CD4-positive, alpha-beta memory T cell (primary cell): Measurements from ENCODE around the gene ISOC1. TPM values are rescaled to one million over a fixed set of nuclear protein-coding genes. Genes with fewer than 3 reads are reported as not detected.

Source experiments
- CTCF ChIA-PET: fragments of 350-600 bp; sonication (Branson Sonifier 250); formaldehyde crosslinking; loops from one replicate; lab custom pipeline; 2021; ENCODE audit warnings: inconsistent platforms; ENCODE audit not compliant: partially characterized antibody; lab: Charles Lee
- POLR2A ChIA-PET: fragments of 350-600 bp; sonication (Branson Sonifier 250); formaldehyde crosslinking; loops from one replicate; lab custom pipeline; 2021; ENCODE audit not compliant: partially characterized antibody; lab: Charles Lee
- DNase-seq, 5 donors: peaks; one replicate each; pipeline versions ENCODE4 v3.0.0 to v3.0.0-alpha.2; 2020 to 2022; ENCODE audit warnings: mixed read lengths in 1 of 5
- H3K27ac ChIP-seq: one replicate; pipeline ENCODE4 v1.7.0; 2013; ENCODE audit warnings: low read depth, low read length
- H3K27me3 ChIP-seq: 2 replicates; pipeline ENCODE4 v1.7.0; 2013; ENCODE audit warnings: mild to moderate bottlenecking, low read length, moderate library complexity; ENCODE audit not compliant: insufficient read depth
- H3K36me3 ChIP-seq: 2 replicates; pipeline ENCODE4 v1.7.0; 2013; ENCODE audit warnings: mild to moderate bottlenecking, low read length, moderate library complexity; ENCODE audit not compliant: insufficient read depth
- H3K4me1 ChIP-seq: 2 replicates; pipeline ENCODE4 v1.7.0; 2013; ENCODE audit warnings: mild to moderate bottlenecking, low read length, moderate library complexity; ENCODE audit not compliant: insufficient read depth
- H3K4me3 ChIP-seq, 2 donors: one replicate each; pipeline ENCODE4 v1.7.0; 2013; ENCODE audit warnings: low read length in 2 of 2, mild to moderate bottlenecking in 1 of 2
- H3K9me3 ChIP-seq, 2 donors: one replicate each; pipeline ENCODE4 v1.7.0; 2013; ENCODE audit warnings: low read length in 2 of 2, control low read depth in 1 of 2; ENCODE audit not compliant: control insufficient read depth in 1 of 2
- H3K27ac Mint-ChIP-seq, 7 donors: one replicate each; pipeline ENCODE4 v1.8.0; 2020 to 2021; ENCODE audit warnings: mixed read lengths in 7 of 7, mild to moderate bottlenecking in 6 of 7, inconsistent platforms in 3 of 7, moderate library complexity in 3 of 7
- H3K27me3 Mint-ChIP-seq, 2 donors: one replicate each; pipeline ENCODE4 v1.8.0; 2020 to 2021; ENCODE audit warnings: mixed read lengths in 2 of 2
- H3K36me3 Mint-ChIP-seq, 2 donors: one replicate each; pipeline ENCODE4 v1.8.0; 2020 to 2021; ENCODE audit warnings: mixed read lengths in 2 of 2, inconsistent platforms in 1 of 2, mild to moderate bottlenecking in 1 of 2
- H3K4me1 Mint-ChIP-seq, 4 donors: one replicate each; pipeline ENCODE4 v1.8.0; 2020 to 2021; ENCODE audit warnings: mixed read lengths in 4 of 4, mild to moderate bottlenecking in 1 of 4
- H3K4me3 Mint-ChIP-seq, 8 donors: one replicate each; pipeline ENCODE4 v1.8.0; 2020 to 2021; ENCODE audit warnings: mixed read lengths in 8 of 8, mild to moderate bottlenecking in 7 of 8, moderate library complexity in 6 of 8, inconsistent platforms in 3 of 8
- H3K9me3 Mint-ChIP-seq, 8 donors: one replicate each; pipeline ENCODE4 v1.8.0; 2020 to 2021; ENCODE audit warnings: mixed read lengths in 8 of 8, mild to moderate bottlenecking in 5 of 8, inconsistent platforms in 3 of 8, moderate library complexity in 1 of 8
- intact Hi-C: fragments of 100-400 bp; cut with micrococcal nuclease; formaldehyde crosslinking; loops from one replicate; pipeline ENCODE4 v1.15.1; 2023
- microRNA-seq: library from miRNA; unstranded; fragments of <30 nt; microRNA quantifications from one replicate; pipeline ENCODE4 v1.2.0, GENCODE V29; 2021; ENCODE audit warnings: borderline replicate concordance, borderline number of aligned reads, borderline microRNAs expressed, mixed read lengths
- polyA plus RNA-seq, 2 donors: library from polyadenylated mRNA; unstranded; fragments of 300-500 nt; fragmentation: Illumina TruSeq; gene quantifications; one replicate each; pipeline ENCODE4 v1.2.3, GENCODE V29; 2021
- total RNA-seq, 2 experiments: library from RNA; stranded (reverse); gene quantifications; one replicate each; pipeline ENCODE4 v1.2.3, GENCODE V29; 2021

The ISOC1 gene
- total and polyA plus RNA-seq, 4 experiments from 2014 or later: 13.7 to 36.1 (median 22.3) TPM

DNA sequence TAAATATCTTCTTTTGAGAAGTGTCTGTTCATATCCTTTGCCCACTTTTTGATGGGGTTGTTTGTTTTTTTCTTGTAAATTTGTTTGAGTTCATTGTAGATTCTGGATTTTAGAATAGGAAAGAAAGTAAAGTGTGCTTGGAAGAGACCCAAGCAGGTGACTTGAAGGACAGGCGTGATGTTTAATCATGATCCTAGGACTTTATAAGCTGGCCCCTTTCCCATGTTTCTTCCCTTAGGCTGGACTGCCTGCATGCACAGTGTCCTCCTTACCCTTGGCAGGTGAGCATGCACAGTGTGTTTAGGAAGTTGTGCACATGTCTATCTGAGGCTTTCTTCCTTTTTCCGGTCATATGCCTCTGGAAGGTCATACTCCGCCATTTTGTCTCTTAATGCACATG, 61.3 kb downstream of the ISOC1 start:
- Mint-ChIP-seq H3K27ac (no peak overlapping the region), H3K27me3 (no peaks in the 10 kb centered on the region), H3K9me3 (peaks cover 0 to 12% (median 8%) of the 10 kb centered on the region in 8 donors), H3K36me3 (peaks cover 9 to 13% of the 10 kb centered on the region in 2 donors), H3K4me1 (no peaks in the 10 kb centered on the region), H3K4me3 (no peak overlapping the region)
- ChIA-PET POLR2A (no interaction called here), CTCF (no interaction called here)
- Histone ChIP-seq H3K4me1 (no peaks in the 10 kb centered on the region), H3K9me3 (no peaks in the 10 kb centered on the region), H3K27ac (no peak overlapping the region), H3K27me3 (no peaks in the 10 kb centered on the region), H3K4me3 (no peak overlapping the region), H3K36me3 (no peaks in the 10 kb centered on the region)
- no peak for DNase-seq
- intact Hi-C loops: no loop called here

DNA sequence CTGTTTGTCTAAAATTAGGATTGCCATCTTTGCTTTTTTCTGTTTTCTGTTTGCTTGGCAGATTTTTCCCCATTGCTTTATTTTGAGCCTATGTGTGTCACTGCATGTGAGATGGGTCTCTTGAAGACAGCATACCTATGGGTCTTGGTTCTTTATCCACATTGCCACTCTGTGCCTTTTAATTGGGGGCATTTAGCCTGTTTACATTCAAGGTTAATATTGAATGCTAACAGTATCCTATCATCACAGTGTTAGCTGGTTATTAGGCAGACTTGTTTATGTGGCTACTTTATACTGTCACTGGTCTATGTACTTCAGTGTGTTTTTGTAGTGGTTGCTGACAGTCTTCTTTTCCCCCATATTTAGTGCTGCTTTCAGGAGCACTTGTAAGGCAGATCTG, 67.3 kb downstream of the ISOC1 start:
- intact Hi-C loops: no loop called here
- ChIA-PET POLR2A (no interaction called here), CTCF (no interaction called here)
- Histone ChIP-seq H3K27me3 (no peaks in the 10 kb centered on the region), H3K27ac (no peak overlapping the region), H3K4me1 (no peaks in the 10 kb centered on the region), H3K36me3 (no peaks in the 10 kb centered on the region), H3K9me3 (no peaks in the 10 kb centered on the region), H3K4me3 (no peak overlapping the region)
- no peak for DNase-seq
- no peak overlapping the region for H3K4me3 Mint-ChIP-seq
- H3K27me3 Mint-ChIP-seq: peaks cover 0 to 2% of the 10 kb centered on the region in 2 donors
- no peak overlapping the region for H3K27ac Mint-ChIP-seq
- no peaks in the 10 kb centered on the region for H3K4me1 Mint-ChIP-seq
- H3K9me3 Mint-ChIP-seq: peaks cover 2 to 39% (median 30%) of the 10 kb centered on the region in 8 donors
- H3K36me3 Mint-ChIP-seq: peaks cover 22 to 24% of the 10 kb centered on the region in 2 donors

Small RNAs within 50 kb of the gene (microRNA-seq; reads per million reads assigned to microRNA genes)
- gene MIR4633: not detected

Other genes with a start within 250 kb of the ISOC1 start
- gene SLC27A6, start 129.3 kb upstream of the ISOC1 start, total RNA-seq: not detected
- not detected for gene SLC27A6, start 129.3 kb upstream of the ISOC1 start, polyA plus RNA-seq